ENCODE data around the gene MDM2. TPM values are rescaled to one million over a fixed set of nuclear protein-coding genes. Genes with fewer than 3 reads are reported as not detected.

The MDM2 gene
- total RNA-seq, 4 donors from 2014 or later, result 46.5 to 87.1 (median 67.9) TPM

DNA sequence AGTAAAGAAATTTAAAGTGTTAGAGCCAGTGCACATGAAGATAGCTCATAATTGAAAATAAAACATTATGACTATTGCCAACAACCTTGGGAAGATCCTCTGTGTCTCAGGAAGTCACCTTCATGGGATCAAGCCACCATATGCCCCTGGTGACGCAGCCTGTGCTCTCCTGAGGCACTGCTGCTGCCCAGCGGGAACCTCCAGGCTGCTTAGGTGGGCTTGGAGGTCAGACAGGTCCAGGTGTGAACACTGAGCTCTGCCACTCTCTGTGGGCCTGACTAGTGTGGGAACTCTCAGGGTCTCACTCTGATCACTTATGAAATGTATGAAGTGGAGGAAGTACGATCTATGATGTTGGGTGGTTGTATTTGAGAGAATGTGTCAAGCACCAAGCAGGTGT lies 45.3 kb upstream of the MDM2 start:
- H3K4me3 ChIP-seq, result no peak overlapping the region
- H3K9me3 ChIP-seq, result no peaks in the 10 kb centered on the region
- WGBS, 2 donors, result 90 to 100% methylated on average over 1 to 3 of the region's 3 CpGs

DNA sequence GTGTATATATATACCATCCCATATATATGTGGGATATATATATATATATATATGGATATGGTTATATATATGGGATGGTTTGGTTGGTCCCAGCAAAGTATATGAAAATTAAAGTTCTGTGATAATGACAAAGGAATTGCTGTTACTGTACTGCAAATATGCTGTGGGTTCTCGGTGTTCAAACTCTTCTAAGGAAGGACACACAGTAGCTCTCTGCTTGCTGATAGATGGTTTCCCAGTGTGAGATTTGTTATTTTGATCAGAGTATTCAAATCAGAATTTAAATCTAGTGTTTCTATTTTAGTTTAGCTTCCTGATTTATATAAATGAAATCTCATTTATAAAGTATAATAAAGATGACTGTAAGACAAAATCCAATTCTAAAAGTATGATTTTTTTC lies 42.3 kb upstream of the MDM2 start:
- Histone ChIP-seq H3K4me3 (no peak overlapping the region), H3K9me3 (no peaks in the 10 kb centered on the region), H3K36me3 (peaks cover 0 to 58% (median 0%) of the 10 kb centered on the region in 3 donors), H3K27me3 (no peaks in the 10 kb centered on the region), H3K4me1 (peaks cover 0 to 25% (median 3%) of the 10 kb centered on the region in 3 donors), H3K27ac (no peak overlapping the region)
- no peak for DNase-seq
- 94 to 100% methylated on average over 1 of the region's 1 CpG for WGBS, 2 donors
- TF ChIP-seq, protein P1, sequence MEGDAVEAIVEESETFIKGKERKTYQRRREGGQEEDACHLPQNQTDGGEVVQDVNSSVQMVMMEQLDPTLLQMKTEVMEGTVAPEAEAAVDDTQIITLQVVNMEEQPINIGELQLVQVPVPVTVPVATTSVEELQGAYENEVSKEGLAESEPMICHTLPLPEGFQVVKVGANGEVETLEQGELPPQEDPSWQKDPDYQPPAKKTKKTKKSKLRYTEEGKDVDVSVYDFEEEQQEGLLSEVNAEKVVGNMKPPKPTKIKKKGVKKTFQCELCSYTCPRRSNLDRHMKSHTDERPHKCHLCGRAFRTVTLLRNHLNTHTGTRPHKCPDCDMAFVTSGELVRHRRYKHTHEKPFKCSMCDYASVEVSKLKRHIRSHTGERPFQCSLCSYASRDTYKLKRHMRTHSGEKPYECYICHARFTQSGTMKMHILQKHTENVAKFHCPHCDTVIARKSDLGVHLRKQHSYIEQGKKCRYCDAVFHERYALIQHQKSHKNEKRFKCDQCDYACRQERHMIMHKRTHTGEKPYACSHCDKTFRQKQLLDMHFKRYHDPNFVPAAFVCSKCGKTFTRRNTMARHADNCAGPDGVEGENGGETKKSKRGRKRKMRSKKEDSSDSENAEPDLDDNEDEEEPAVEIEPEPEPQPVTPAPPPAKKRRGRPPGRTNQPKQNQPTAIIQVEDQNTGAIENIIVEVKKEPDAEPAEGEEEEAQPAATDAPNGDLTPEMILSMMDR (IDR thresholded peaks at IDR 0.05), result no peak
- TF ChIP-seq POLR2A (IDR thresholded peaks at IDR 0.05), result no peak
- intact Hi-C loops (cut with DNase I), result no loop called here

More for the DNA sequence above, 45.3 kb upstream of the MDM2 start:
- intact Hi-C loops (cut with DNase I), result no loop called here
- peaks cover 0 to 25% (median 3%) of the 10 kb centered on the region in 3 donors for H3K4me1 ChIP-seq
- TF ChIP-seq POLR2A (IDR thresholded peaks at IDR 0.05), result no peak
- TF ChIP-seq, protein P1 (IDR thresholded peaks at IDR 0.05), result no peak
- no peak for DNase-seq
- H3K27me3 ChIP-seq, result no peaks in the 10 kb centered on the region
- H3K27ac ChIP-seq, result no peak overlapping the region
- peaks cover 0 to 86% (median 0%) of the 10 kb centered on the region in 3 donors for H3K36me3 ChIP-seq

DNA sequence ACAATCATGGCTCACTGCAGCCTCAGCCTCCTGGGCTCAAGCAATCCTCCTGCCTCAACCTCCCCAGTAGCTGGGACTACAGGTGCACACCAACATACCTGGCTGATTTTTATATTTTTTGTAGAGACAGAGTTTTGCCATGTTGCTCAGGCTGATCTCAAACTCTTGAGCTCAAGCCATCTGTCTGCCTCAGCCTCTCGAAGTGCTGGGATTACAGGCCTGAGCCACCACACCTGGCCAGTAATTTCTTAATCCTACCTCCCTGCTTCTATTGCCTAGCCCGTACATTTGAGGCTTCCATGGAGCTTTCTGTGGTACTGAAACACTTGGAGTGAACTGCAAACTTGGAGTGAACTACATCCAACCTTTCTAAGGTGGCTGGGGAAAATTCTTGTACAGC lies 41.3 kb upstream of the MDM2 start:
- no peak overlapping the region for H3K4me3 ChIP-seq
- DNase-seq, result no peak
- TF ChIP-seq, protein P1 (IDR thresholded peaks at IDR 0.05), result no peak
- TF ChIP-seq POLR2A (IDR thresholded peaks at IDR 0.05), result no peak
- intact Hi-C loops (cut with DNase I), result no loop called here
- WGBS, 2 donors, result 66 to 93% methylated on average over 2 of the region's 2 CpGs
- H3K4me1 ChIP-seq, result peaks cover 0 to 25% (median 3%) of the 10 kb centered on the region in 3 donors
- no peaks in the 10 kb centered on the region for H3K27me3 ChIP-seq
- no peaks in the 10 kb centered on the region for H3K9me3 ChIP-seq
- H3K36me3 ChIP-seq, result peaks cover 0 to 49% (median 0%) of the 10 kb centered on the region in 3 donors
- H3K27ac ChIP-seq, result no peak overlapping the region

DNA sequence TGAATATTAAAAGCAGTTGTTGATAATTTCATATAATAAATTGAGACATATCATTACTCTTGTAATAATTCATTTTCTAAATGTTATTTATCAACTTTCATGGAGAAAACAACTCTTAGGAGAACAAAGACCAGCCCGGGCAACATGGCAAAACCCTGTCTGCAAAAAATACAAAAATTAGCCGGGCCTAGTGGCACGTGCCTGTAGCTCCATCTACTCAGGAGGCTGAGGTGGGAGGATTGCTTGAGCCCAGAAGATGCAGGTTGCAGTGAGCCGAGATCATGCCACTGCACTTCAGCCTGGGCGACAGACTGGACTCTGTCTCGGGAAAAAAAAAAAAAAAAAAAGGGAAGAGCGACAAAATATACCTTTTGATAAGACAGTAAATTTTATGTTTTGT lies 40.8 kb upstream of the MDM2 start:
- intact Hi-C loops (cut with DNase I), result no loop called here
- no peak overlapping the region for H3K4me3 ChIP-seq
- no peaks in the 10 kb centered on the region for H3K9me3 ChIP-seq
- 92% methylated on average over 7 of the region's 7 CpGs for WGBS, 2 donors
- H3K36me3 ChIP-seq, result peaks cover 0 to 44% (median 0%) of the 10 kb centered on the region in 3 donors
- TF ChIP-seq, protein P1 (IDR thresholded peaks at IDR 0.05), result no peak
- TF ChIP-seq POLR2A (IDR thresholded peaks at IDR 0.05), result no peak
- no peak overlapping the region for H3K27ac ChIP-seq
- no peaks in the 10 kb centered on the region for H3K27me3 ChIP-seq
- DNase-seq, result no peak
- peaks cover 0 to 20% (median 3%) of the 10 kb centered on the region in 3 donors for H3K4me1 ChIP-seq

DNA sequence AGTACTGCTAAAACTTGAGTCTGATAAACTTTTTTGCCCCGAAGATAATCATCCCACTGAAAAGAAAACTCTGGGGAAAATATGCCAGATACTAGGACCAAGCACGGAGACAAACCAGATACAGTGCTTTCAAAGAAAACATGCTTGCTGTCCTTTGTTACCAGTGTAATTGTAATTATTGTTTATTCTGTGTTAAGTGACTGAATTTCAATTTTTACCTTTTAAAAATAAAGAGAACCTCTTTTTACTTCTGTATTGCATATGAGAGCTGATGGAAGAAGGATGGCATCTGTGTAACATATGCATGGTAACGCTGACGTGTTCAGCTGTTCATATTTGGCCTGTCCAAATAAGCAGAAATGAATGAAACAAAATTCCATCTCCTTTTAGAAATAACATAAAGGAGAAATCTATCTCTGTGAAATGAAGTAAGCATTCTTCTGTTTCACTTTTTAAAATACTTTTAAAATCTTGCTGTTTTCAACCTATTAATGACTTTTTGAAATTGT lies 39.5 kb upstream of the MDM2 start:
- DNase-seq, result no peak
- H3K4me1 ChIP-seq, result peaks cover 0 to 12% (median 3%) of the 10 kb centered on the region in 3 donors
- TF ChIP-seq, protein P1 (IDR thresholded peaks at IDR 0.05), result no peak
- TF ChIP-seq POLR2A (IDR thresholded peaks at IDR 0.05), result no peak
- intact Hi-C loops (cut with DNase I), result no loop called here
- H3K27ac ChIP-seq, result no peak overlapping the region
- H3K9me3 ChIP-seq, result no peaks in the 10 kb centered on the region
- 83 to 84% methylated on average over 4 of the region's 4 CpGs for WGBS, 2 donors
- H3K27me3 ChIP-seq, result no peaks in the 10 kb centered on the region
- H3K36me3 ChIP-seq, result peaks cover 0 to 36% (median 0%) of the 10 kb centered on the region in 3 donors
- H3K4me3 ChIP-seq, result no peak overlapping the region

Measured in esophagus squamous epithelium (tissue), 5 donors.